Measurements from ENCODE around the gene CTDSPL. TPM values are rescaled to one million over a fixed set of nuclear protein-coding genes. Genes with fewer than 3 reads are reported as not detected.

CTDSPL gene
- total RNA-seq, 1 experiment from 2014 or later = 14.0 TPM

GRCh38 chr3:37930495-37930894 is 68.8 kb downstream of the CTDSPL start:
- intact Hi-C loops (cut with micrococcal nuclease; ENCODE audit: unreplicated experiment) = no loop called here
- TF ChIP-seq EZH2 (IDR thresholded peaks at IDR 0.05; ENCODE audit: borderline replicate concordance, low read depth, low read length, poor library complexity, severe bottlenecking) = no peak
- no peak for TF ChIP-seq CTCF (conservative IDR thresholded peaks at IDR 0.05; ENCODE audit: low read depth, low read length)
- Histone ChIP-seq H3K27me3 (replicated peaks; ENCODE audit: insufficient read depth, low read depth, low read length, poor library complexity) (no peaks in the 10 kb centered on the region), H3K36me3 (ENCODE audit: insufficient read depth, low read length, poor library complexity, severe bottlenecking) (no peaks in the 10 kb centered on the region), H3K4me1 (ENCODE audit: insufficient read depth, low read length, poor library complexity, severe bottlenecking) (no peaks in the 10 kb centered on the region), H3K9me3 (ENCODE audit: low read depth, low read length, poor library complexity, severe bottlenecking) (peaks cover 6% of the 10 kb centered on the region), H3K4me3 (ENCODE audit: low read depth, low read length, poor library complexity, severe bottlenecking) (no peak overlapping the region), H3K27ac (ENCODE audit: low read depth, low read length, poor library complexity, severe bottlenecking) (no peak overlapping the region)
- no peak for DNase-seq (ENCODE audit: low spot score)
- POLR2A ChIA-PET (ENCODE audit: low non-redundant PET) = no interaction called here
- CTCF ChIA-PET = no interaction called here
- no TSS peak for BruUV-seq (replicated peaks)

GRCh38 chr3:37932505-37932904 is 70.8 kb downstream of the CTDSPL start:
- ChIA-PET POLR2A (ENCODE audit: low non-redundant PET) (no interaction called here), CTCF (no interaction called here)
- H3K9me3 ChIP-seq (ENCODE audit: low read depth, low read length, poor library complexity, severe bottlenecking) = peaks cover 6% of the 10 kb centered on the region
- H3K4me3 ChIP-seq (ENCODE audit: low read depth, low read length, poor library complexity, severe bottlenecking) = no peak overlapping the region
- BruUV-seq (replicated peaks) = no TSS peak
- H3K27me3 ChIP-seq (replicated peaks; ENCODE audit: insufficient read depth, low read depth, low read length, poor library complexity) = no peaks in the 10 kb centered on the region
- DNase-seq (ENCODE audit: low spot score) = no peak
- intact Hi-C loops (cut with micrococcal nuclease; ENCODE audit: unreplicated experiment) = no loop called here
- H3K27ac ChIP-seq (ENCODE audit: low read depth, low read length, poor library complexity, severe bottlenecking) = no peak overlapping the region
- TF ChIP-seq EZH2 (IDR thresholded peaks at IDR 0.05; ENCODE audit: borderline replicate concordance, low read depth, low read length, poor library complexity, severe bottlenecking) = no peak
- TF ChIP-seq CTCF (conservative IDR thresholded peaks at IDR 0.05; ENCODE audit: low read depth, low read length) = no peak
- H3K4me1 ChIP-seq (ENCODE audit: insufficient read depth, low read length, poor library complexity, severe bottlenecking) = no peaks in the 10 kb centered on the region
- H3K36me3 ChIP-seq (ENCODE audit: insufficient read depth, low read length, poor library complexity, severe bottlenecking) = no peaks in the 10 kb centered on the region

GRCh38 chr3:37934631-37935289 is 73.1 kb downstream of the CTDSPL start:
- intact Hi-C loops (cut with micrococcal nuclease; ENCODE audit: unreplicated experiment) = no loop called here
- Histone ChIP-seq H3K27ac (ENCODE audit: low read depth, low read length, poor library complexity, severe bottlenecking) (no peak overlapping the region), H3K9me3 (ENCODE audit: low read depth, low read length, poor library complexity, severe bottlenecking) (no peaks in the 10 kb centered on the region), H3K4me3 (ENCODE audit: low read depth, low read length, poor library complexity, severe bottlenecking) (no peak overlapping the region), H3K36me3 (ENCODE audit: insufficient read depth, low read length, poor library complexity, severe bottlenecking) (no peaks in the 10 kb centered on the region), H3K4me1 (ENCODE audit: insufficient read depth, low read length, poor library complexity, severe bottlenecking) (no peaks in the 10 kb centered on the region), H3K27me3 (replicated peaks; ENCODE audit: insufficient read depth, low read depth, low read length, poor library complexity) (no peaks in the 10 kb centered on the region)
- POLR2A ChIA-PET (ENCODE audit: low non-redundant PET) = no interaction called here
- DNase-seq (ENCODE audit: low spot score) = no peak
- TF ChIP-seq CTCF (conservative IDR thresholded peaks at IDR 0.05; ENCODE audit: low read depth, low read length) = no peak
- no peak for TF ChIP-seq EZH2 (IDR thresholded peaks at IDR 0.05; ENCODE audit: borderline replicate concordance, low read depth, low read length, poor library complexity, severe bottlenecking)
- BruUV-seq (replicated peaks) = no TSS peak
- CTCF ChIA-PET = no interaction called here

Measured in A673 (cell line).